ENCODE data around the gene PSG6.
"Not testable (repeated sequence)": the region's sequence is repeated elsewhere in the genome, so short reads cannot be mapped to it uniquely, and the experiment has no call there.

The PSG6 gene

DNA sequence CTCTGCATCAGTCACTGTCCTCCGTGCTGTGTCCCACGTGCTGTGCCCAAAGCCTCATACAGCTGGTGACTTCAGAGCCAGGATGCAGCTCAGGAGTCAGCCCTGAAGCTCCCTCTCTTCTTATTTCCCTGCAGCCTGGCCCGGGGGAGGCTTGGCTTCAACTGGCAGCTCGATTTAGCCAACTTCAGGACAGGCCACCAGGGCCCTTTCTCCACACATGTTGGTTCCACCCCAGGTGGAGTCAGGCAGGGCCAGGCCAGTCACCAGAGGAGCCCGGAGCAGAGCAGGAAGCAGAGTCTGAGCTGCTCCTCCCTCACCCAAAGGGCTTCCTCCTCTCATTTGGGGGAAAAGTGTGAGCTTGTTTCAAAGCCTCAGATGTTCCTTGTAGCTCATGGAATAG is 11.5 kb downstream of the PSG6 start:
- DNase-seq: not testable (repeated sequence)

DNA sequence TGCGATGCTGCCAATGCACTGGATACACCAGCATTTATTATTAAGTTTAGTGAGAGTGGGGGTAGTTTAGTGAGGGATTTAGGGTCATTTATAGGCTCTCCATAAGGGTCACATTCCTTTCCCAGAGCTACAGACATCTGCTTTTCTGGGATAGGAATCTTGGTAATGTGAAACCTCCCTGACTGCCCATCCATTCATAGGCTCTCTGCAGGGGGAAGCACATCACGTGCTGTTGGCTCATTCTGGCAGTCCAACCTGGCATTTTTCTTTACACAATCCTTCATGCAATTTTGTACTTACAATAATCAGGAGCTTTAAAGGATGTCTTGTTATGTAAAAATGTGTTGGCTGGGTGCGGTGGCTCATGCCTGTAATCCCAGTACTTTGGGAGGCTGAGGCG is 17.1 kb downstream of the PSG6 start:
- DNase-seq: not testable (repeated sequence)

DNA sequence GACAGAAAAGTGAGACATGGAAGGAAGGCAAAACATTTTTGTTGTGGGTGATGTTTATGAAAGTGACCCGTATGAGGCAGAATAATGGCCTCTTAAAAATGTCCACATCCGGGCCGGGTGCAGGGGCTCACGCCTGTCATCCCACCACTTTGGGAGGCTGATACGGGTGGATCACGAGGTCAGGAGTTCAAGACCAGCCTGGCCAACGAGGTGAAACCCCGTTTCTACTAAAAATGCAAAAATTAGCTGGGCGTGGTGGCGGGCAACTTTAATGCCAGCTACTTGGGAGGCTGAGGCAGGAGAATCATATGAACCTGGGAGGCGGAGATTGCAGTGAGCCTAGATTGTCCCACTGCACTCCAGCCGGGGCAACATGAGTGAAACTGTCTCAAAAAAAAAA is 18.0 kb downstream of the PSG6 start:
- DNase-seq: not testable (repeated sequence)

DNA sequence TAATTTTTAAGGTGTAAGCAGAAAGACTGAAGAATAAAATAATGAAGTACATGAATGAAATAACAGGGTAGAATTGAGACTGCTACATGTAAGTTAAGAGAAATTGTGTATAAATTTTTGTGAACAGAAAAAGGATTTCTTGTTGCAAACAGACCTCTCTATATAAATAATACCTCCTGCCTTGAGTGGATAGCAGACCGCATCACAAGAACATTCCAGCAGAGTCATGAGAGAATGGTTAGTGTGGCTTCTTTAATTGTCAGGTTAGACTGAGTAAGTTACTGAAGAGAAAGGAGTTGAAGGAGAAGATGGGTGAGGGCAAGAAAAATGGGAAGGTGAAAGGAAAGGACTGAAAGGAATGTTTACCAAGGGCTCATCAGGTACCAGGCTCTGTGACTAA is 18.6 kb downstream of the PSG6 start:
- not testable (repeated sequence) for DNase-seq

DNA sequence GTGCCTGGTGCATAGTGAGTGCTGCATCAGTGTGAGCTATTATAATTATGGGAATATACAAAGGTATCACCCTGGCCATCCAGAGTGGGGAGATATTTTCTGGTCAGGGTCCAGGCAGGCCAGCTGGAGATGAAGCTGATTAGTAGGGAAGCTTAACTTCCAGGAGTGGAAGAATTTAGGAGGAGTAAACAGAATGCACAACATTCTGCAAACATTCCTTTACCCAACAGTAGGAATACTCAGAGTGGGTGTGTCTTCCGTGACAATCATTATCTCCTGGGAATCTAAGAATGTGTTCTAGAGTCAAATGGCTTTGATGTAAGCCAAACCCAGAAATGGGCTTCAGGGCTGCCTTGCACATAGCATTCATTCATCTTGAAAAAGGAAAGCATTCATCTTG is 19.0 kb downstream of the PSG6 start:
- not testable (repeated sequence) for DNase-seq

DNA sequence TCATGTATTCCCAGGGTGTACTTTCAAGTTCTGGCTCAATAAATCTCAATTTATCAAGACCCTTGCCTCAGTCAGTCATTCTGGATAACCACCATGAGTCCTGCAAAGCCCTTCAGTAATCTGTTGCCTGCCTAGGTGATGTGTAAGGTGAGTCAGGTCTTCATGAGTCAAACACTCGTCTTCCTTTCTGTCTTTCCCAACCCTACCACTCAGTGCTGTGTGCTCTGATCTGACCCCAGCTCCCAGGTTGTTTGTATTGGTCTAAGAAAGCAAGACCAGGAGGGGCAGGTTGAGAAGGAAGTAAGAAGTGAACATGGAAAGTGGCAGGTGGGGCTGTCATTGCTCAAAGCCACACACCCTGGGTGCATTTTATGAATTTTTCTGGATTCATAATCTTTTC is 20.0 kb downstream of the PSG6 start:
- not testable (repeated sequence) for DNase-seq

DNA sequence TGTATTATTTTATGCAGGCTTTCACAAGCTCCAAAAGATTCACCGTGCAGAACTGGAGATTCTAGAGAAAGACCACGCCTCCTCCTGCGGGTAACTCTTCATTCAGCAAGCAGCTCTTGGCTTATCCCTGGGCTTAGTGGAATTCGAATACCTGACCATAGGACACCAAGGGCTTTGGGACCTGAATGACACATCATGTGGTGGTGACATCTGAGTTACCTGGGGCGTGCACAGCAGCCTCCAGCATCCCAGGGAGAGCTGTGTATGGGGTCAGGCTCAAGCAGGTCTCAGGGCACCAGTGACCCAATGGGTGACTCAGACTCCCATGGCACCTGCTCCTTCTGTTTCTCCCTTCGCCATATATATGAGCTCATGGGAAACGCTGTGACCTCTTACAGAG is 27.2 kb downstream of the PSG6 start:
- not testable (repeated sequence) for DNase-seq

DNA sequence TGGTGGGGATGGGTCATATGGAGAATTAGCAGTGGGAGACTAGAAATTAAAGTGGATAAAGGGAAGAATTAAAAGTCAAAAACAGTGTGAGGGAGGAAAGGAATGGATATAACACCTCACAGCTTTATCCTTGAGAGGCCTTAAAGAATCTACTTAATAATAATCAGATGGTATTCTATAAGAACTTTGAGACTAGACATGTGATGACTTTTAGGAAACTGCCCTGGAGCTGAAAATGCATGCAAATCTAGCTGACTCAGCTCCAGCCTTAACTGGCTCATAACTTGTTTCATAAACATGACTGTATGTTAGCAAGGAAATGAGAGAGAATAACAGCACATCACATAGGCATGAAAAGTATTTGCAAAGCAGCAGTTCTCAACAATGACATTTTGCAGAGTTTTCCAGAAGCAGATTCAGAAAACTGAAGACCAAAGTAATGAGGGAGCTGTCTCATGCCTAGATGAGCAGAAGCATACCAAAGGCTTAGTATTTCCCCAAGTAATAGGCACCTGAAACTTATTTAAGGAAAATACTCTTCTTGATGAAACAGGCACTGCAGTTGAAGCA is 29.7 kb downstream of the PSG6 start:
- DNase-seq: not testable (repeated sequence)

DNA sequence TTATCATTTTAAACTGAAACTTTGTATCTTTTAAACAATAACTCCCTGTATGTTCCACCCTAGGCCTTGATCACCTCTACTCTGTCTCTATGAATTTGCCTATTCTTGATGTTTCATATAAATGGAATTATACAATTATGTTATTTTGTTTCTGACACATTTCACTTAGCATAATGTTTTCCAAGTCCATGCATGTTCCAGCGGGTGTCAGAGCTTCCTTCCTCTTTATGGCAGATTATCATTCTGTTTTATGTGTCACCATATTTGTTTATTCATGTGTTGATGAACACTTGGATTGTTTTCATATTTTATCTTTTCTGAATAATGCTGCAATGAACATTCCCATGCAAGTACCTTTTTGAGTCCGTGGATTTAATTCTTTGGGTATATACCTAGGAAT is 35.0 kb downstream of the PSG6 start:
- not testable (repeated sequence) for DNase-seq

DNA sequence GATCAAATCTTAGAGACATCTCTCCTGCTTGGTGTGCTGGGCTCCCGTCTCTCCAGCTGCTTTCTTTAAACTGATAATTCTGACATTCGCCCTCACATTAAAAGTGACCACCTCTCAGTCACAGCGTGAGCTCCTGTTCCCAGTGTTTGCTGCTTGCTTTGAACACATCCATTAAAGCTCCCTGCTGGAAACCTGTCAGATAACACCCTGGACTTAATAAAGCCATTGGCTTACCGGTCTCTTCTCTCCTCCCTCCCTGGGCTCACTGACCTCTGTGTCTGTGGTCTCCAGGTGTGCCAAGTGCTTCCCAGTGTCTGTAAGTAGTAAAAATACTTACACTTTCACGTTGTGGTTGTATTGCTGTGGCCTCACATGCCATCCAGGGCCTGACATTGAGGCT is 35.7 kb downstream of the PSG6 start:
- DNase-seq: not testable (repeated sequence)

DNA sequence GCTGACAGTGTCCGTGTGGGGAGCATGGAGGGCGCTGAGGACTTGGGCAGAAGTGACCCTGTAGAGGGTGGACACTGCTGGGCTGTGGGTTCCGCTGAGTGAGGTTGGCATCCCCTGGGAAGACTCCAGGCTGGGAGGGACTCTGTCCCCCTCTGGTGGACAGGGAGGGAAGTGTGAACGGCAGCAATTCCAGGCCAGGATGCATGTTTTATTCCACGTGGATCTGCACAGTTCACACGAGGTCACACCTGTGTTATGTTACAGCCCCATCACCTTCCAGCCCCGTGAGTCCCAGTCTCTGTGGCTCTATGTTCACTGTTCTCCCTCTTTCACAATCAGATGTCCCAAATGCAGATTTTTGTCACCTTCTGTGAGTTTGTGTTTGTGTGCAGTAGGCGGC is 36.4 kb downstream of the PSG6 start:
- not testable (repeated sequence) for DNase-seq

DNA sequence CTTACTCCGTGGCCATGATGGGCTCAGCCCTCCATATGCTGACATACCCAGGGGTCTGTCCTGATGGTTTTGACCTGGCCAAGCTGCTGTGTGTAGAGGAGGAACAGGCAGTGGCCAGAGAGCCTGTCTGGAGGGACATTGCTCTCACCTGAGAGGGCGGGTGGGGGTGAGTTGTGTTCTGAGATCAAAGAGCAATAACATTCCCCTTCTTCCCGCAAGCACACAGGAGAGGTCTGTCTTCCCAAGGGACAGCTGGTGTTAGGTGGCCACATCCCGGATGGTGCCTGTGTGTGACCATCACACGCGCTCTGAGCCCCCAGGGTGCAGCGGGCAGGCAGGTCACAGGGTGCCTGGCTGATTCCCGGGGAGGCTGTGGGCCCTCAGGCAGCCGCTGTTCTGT is 37.1 kb downstream of the PSG6 start:
- DNase-seq: not testable (repeated sequence)

DNA sequence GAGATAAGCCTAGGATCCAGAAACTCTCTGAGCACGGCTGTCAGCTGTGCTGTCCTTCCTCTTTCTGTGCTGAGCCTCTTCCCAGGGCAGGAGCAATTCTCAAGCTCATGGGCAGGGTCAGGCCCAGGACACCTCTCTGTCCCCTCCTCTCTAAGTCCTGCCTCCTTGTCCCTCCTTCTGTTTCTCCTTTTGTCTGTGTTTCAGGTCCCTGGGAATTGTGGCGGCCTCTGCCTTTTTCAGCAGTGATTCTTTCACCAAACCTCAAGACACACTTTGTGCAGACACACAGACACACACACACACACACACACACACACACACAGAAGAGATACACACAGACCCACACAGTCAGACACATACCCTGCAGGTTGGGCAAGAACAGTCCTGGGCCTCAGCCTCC is 38.1 kb downstream of the PSG6 start, which contains the start of gene PSG1:
Gene PSG1 (minus strand): TSS at position 101 of the 400 bp plus-strand sequence. CDS start 132 bp downstream, outside the sequence.
- DNase-seq: no peak

DNA sequence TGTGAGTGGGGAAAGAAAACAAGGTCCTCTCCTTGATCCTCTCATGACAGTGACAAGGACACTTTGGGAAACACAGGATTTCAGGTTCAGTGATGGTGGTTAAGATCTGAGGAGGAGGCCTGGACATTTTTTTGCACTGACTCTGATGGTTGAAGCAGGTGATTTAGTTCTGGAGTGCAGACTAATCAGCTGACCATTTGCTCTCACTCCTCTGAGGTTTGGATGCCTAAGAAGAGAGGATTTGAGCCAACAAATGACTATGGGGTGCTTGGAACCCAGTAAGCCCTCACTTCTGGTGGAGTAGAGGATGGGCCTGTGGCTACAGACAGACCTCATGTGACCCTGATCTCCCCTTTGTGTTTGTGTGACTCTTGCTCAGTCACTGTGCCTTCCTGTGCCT is 41.1 kb downstream of the PSG6 start:
- not testable (repeated sequence) for DNase-seq

DNA sequence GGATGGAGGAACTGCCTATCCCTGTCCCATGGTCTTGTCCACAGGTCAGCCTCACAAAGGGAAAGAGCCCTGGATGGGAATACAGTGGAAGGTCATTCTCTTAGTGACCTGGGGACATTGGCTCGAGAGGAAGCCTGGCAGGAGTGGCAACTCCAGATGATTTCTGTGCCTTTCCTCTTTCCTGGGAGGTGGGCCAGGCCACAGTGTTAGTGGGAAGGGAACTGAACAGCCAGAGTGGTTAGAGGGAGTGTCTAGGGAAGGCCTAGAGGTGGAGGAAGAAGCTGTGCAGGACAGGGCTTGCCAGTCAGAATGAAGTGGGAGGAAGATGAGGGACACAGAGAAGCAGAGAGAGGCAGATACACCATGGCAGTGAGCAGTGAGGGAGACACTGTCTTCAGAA is 41.8 kb downstream of the PSG6 start:
- DNase-seq: not testable (repeated sequence)

DNA sequence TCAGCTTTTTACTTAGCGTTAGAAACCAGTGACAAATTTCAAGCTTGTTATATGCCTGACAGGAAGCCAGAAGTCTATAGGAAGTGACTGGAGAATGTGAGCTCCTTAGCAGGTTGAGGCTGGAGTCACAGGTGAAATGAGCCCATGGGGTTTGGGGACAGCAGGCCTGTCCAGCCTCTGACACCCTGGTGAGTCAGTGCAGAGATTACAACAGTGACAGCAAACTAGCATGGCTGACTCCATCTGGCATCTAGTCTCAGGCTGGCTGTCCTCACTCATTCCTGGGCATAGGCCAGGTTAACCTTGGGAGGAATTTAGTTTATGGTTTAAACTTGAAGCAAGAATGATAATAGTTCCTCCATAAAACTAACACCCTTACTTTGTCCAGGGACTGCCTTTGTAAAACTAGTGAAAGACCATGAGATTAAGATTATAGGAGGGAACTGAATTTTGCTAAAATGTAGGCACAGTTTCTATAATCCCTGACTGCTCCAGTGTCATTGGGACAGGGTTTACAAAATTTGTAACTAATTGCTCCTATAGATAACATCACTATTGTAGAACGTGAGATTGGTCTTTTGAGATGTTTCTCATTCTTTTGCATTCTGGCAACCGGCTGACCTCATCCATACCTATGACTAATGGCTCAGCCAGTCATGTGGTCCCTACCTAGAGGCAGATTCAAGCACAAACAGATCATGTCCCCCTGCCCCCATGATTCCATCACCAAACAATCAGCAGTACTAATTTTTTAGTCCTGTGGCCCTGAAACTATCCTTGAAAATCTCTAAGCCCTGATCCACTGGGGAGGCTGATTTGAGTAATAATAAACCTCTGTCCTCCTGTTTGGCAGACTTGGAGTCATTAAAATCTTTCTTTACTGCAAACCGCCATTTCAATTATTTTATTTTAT is 42.5 kb downstream of the PSG6 start:
- not testable (repeated sequence) for DNase-seq

DNA sequence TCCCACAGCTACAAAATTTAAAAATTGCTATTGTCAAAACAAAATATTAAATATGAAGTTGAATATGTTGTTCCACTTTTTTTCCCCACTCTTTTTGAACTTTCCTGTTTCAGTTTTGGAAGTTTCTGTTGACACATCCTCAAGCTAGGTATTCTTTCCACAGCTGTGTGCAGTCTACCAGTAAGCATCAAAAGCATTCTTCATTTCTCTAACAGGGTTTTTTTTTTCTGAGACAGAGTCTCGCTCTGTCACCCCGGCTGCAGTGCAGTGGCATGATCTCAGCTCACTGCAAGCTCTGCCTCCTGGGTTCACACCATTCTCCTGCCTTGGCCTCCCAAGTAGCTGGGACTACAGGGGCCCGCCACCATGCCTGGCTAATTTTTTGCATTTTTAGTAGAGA is 43.6 kb downstream of the PSG6 start:
- not testable (repeated sequence) for DNase-seq

DNA sequence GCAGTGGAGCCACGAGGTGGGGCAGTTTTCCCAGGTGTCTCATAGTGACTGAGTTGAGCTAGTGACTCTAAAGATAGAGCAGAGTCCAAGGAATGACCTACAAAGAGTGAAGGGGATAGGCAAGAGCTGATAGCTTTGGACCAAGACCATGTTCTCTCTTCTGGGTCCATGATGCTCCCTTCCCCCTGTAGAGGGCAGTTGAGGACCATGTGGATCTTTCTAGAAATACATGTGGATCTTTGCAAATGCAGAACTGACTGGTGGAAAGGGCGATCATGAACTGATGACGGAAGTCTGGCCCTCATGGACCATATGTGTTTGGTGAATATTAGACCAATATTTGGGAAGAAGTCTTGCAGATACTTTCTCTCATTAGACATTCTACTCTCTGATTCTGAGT is 45.1 kb downstream of the PSG6 start:
- no peak for DNase-seq

DNA sequence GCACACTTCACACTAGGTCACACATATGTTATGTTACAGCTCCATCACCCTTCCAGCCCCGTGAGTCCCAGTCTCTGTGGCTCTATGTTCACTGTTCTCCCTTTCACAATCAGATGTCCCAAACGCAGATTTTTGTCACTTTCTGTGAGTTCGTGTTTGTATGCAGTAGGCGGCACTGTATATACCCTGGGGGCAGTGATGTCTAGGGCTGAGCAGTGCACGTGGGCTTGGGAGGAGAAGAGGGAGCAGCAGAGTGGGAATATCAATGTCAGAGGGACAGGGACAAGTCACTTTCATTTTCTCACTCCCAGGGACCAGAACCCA is 60.2 kb downstream of the PSG6 start:
- no peak for DNase-seq

DNA sequence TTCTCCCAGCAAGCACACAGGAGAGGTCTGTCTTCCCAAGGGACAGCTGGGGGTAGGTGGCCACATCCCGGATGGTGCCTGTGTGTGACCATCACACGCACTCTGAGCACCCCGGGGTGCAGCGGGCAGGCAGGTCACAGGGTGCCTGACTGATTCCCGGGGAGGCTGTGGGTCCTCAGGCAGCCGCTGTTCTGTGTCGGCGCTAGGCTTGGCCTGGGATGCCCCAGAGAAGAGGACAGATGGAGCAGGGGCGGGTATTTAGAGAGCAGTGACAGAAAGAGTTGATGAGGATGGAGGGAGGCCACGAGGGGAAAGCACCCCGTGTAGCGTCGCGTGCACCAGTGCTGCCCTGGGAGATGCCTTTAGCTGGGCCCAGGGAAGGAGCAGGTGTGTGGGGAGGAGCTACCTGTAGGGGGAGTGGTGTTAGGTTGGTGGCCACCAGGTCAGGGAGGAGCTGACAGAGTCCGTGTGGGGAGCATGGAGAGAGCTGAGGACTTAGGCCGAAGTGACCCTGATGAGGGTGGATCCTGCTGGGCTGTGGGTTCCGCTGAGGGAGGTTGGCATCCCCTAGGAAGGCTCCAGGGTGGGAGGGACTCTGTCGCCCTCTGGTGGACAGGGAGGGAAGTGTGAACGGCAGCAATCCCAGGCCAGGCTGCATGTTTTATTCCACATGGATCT is 60.7 kb downstream of the PSG6 start:
- not testable (repeated sequence) for DNase-seq

DNA sequence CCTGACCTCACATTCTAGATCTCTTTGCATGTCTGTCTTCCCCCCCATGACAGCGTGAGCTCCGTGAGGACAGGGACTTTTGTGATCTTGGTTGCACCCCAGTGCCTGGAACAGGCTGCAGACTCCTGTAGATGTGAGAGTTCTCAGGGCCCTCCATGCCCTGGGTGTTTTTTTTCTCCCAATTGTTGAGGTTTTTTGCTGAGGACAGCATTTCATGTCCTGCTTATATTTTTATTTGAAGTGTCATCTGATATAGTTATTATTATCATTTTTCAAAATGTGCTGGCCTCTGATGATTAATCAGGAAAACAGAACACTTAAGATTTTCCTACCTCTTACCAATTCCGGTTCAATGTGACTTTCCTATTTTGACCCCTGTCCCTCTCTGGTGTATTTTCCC is 62.9 kb downstream of the PSG6 start:
- DNase-seq: not testable (repeated sequence)

DNA sequence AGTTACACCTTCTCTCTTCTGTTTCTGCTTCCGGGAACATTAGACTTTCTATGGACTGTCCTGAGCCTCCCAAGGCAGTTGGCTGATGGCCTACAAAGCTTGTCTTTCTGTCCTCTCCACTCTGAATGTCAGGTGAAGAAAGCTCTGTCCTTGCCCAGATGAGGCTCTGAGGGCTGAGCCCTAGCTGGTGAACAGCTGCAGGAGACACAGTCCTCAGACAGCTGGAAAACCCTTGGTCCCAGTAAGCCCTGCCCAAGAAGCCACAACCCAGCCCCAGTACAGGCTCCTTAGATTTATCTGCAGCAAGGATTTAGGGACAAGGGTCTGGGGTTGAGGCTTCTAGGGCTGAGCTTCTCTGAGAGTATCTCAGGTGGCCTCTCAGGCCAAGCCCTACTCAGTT is 64.5 kb downstream of the PSG6 start:
- DNase-seq: not testable (repeated sequence)

DNA sequence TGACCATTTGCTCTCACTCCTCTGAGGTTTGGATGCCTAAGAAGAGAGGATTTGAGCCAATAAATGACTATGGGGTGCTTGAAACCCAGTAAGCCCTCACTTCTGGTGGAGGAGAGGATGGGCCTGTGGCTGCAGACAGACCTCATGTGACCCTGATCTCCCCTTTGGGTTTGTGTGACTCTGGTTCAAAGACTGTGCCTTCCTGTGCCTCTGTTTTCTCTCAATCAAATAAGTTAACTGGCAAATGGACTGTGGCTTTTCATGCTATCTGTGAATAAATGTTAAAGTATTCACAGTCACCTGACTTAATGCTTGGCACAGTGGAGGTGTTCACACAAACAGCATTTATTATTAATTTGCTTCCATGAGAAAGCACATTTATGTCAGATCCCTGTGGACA is 64.9 kb downstream of the PSG6 start:
- not testable (repeated sequence) for DNase-seq

Measured in NCI-H1436 (cell line).